Small intestine (tissue), 7 donors: ENCODE data around the gene MALRD1. TPM values are rescaled to one million over a fixed set of nuclear protein-coding genes. Genes with fewer than 3 reads are reported as not detected.
A peak's percentile ranks its signal among the peaks of the same experiment; 100 is the strongest.

Source experiments
- DNase-seq, 2 donors: peaks; one replicate each; pipeline versions ENCODE4 v3.0.0 to v3.0.0-alpha.2; 2013
- FAIRE-seq: peaks from 2 replicates; lab custom pipeline; 2012; peaks lifted over from hg19 to GRCh38; lab: Jason Lieb, UNC
- H3K27ac ChIP-seq, 3 donors: one replicate each; pipeline ENCODE4 v1.5.1; 2013; ENCODE audit warnings: low read length in 2 of 3, mild to moderate bottlenecking in 2 of 3, control low read depth in 1 of 3, inconsistent platforms in 1 of 3, low read depth in 1 of 3, moderate library complexity in 1 of 3
- H3K27me3 ChIP-seq, 3 donors: one replicate each; pipeline ENCODE4 v1.6.1; 2013; ENCODE audit warnings: low read length in 3 of 3, inconsistent platforms in 1 of 3; ENCODE audit not compliant: control insufficient read depth in 3 of 3, insufficient read depth in 3 of 3
- H3K36me3 ChIP-seq, 3 donors: one replicate each; pipeline ENCODE4 v1.6.1; 2013; ENCODE audit warnings: low read length in 3 of 3, inconsistent platforms in 1 of 3, low read depth in 1 of 3, mild to moderate bottlenecking in 1 of 3, moderate library complexity in 1 of 3; ENCODE audit not compliant: control insufficient read depth in 3 of 3, insufficient read depth in 2 of 3
- H3K4me1 ChIP-seq, 3 donors: one replicate each; pipeline ENCODE4 v1.6.1; 2013; ENCODE audit warnings: low read length in 2 of 3, inconsistent platforms in 1 of 3, low read depth in 1 of 3, mild to moderate bottlenecking in 1 of 3, moderate library complexity in 1 of 3; ENCODE audit not compliant: control insufficient read depth in 3 of 3, insufficient read depth in 2 of 3
- H3K4me3 ChIP-seq, 3 donors: one replicate each; pipeline ENCODE4 v1.5.1; 2013; ENCODE audit warnings: low read length in 3 of 3, control low read depth in 1 of 3, inconsistent platforms in 1 of 3, low read depth in 1 of 3, mild to moderate bottlenecking in 1 of 3, moderate library complexity in 1 of 3
- H3K9me3 ChIP-seq, 2 donors: one replicate each; pipeline ENCODE4 v1.6.1; 2013; ENCODE audit warnings: low read depth in 1 of 2, low read length in 1 of 2; ENCODE audit not compliant: control insufficient read depth in 2 of 2, insufficient read depth in 1 of 2
- WGBS, 3 donors: extraction: QIAGEN DNeasy Blood & Tissue Kit; methylation state at CpG; one replicate each; pipeline ENCODE4 v1.1.7; 2013; 5-methylcytosine and 5-hydroxymethylcytosine counted together
- polyA plus RNA-seq, 4 donors: library from polyadenylated mRNA; stranded (reverse) in 3 of 4; unstranded in 1 of 4; fragments of 200-250 nt in 3 of 4; fragments of 120-200 nt in 1 of 4; gene quantifications; one replicate each; pipeline versions ENCODE4 v1.2.1 to v1.2.3, GENCODE V29; 2013
- donor health status: healthy with polysubstance abuse.
- donor health status: control.
- donor health status: control.
- donor health status: Bipolar disorder and iron deficiency.
- donor health status: healthy.

Gene MALRD1
- polyA plus RNA-seq, 4 donors: 21.2 to 201 (median 35.0) TPM

DNA sequence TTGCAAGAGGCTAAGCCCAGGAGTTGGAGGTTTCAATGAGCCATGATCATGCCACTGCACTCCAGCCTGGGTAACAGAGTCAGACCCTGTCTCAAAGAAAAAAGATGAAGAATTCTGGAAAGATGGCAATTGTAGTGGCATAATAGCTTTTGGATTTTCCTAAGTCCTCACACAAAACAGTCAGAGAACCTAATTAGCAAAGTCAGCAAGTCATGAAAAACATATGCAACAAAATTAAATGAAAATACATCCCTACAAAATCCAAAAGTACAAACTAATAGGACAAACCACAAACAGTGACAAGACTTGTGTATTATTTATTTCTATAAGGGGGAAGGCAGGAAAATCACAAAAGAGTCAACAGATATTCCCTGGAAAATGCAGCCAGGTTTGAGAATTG lies 405.4 kb downstream of the MALRD1 start:
- no peaks in the 10 kb centered on the region for H3K4me1 ChIP-seq
- no peak for DNase-seq
- H3K27ac ChIP-seq: no peak overlapping the region
- FAIRE-seq: no peak
- H3K27me3 ChIP-seq: no peaks in the 10 kb centered on the region
- peaks cover 0 to 6% (median 3%) of the 10 kb centered on the region in 3 donors for H3K36me3 ChIP-seq
- no peak overlapping the region for H3K4me3 ChIP-seq
- no peaks in the 10 kb centered on the region for H3K9me3 ChIP-seq

- 90 to 93% (median 92%) methylated on average over 5 of the region's 5 CpGs for WGBS, 3 donors
- no peak for FAIRE-seq
- H3K4me3 ChIP-seq: no peak overlapping the region
- no peaks in the 10 kb centered on the region for H3K9me3 ChIP-seq
- H3K4me1 ChIP-seq: no peaks in the 10 kb centered on the region
- no peaks in the 10 kb centered on the region for H3K27me3 ChIP-seq
- DNase-seq: no peak
- H3K27ac ChIP-seq: no peak overlapping the region
- H3K36me3 ChIP-seq: peaks cover 0 to 8% (median 0%) of the 10 kb centered on the region in 3 donors
These were observed 413.0 kb downstream of the MALRD1 start for GRCh38 chr10:19461588-19461987.

- H3K9me3 ChIP-seq: no peaks in the 10 kb centered on the region
These were observed 418.1 kb downstream of the MALRD1 start for GRCh38 chr10:19466709-19467108.

DNA sequence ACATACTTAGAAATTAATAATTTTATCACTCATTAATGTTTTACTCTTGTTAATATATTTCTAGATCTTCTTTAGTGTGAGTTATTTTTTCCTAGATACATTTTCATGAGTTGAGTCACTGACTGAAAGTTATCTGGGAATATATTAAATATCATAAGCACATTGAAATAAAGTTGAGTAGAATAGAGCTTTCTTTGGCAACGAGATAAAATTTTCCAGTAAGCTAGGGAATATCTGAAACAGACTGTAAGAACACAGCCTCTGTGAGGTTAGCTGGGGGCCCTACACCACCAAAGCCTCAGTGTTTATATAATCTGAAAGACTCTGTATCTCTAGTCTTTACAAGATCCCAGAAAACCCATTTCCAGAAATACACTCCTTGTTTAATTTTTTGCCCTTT lies 419.8 kb downstream of the MALRD1 start:
- no peak for FAIRE-seq
- Histone ChIP-seq H3K4me1 (no peaks in the 10 kb centered on the region), H3K27ac (no peak overlapping the region), H3K27me3 (no peaks in the 10 kb centered on the region), H3K4me3 (no peak overlapping the region), H3K9me3 (no peaks in the 10 kb centered on the region), H3K36me3 (peaks cover 0 to 4% (median 0%) of the 10 kb centered on the region in 3 donors)
- 59 to 89% (median 70%) methylated on average over 1 of the region's 1 CpG for WGBS, 3 donors
- DNase-seq: no peak

More at GRCh38 chr10:19466709-19467108, 418.1 kb downstream of the MALRD1 start:
- DNase-seq: no peak
- WGBS, 3 donors: 94 to 97% (median 95%) methylated on average over 6 of the region's 6 CpGs
- no peak for FAIRE-seq
- Histone ChIP-seq H3K4me1 (no peaks in the 10 kb centered on the region), H3K27me3 (no peaks in the 10 kb centered on the region), H3K27ac (no peak overlapping the region), H3K4me3 (no peak overlapping the region), H3K36me3 (peaks cover 0 to 6% (median 0%) of the 10 kb centered on the region in 3 donors)

DNA sequence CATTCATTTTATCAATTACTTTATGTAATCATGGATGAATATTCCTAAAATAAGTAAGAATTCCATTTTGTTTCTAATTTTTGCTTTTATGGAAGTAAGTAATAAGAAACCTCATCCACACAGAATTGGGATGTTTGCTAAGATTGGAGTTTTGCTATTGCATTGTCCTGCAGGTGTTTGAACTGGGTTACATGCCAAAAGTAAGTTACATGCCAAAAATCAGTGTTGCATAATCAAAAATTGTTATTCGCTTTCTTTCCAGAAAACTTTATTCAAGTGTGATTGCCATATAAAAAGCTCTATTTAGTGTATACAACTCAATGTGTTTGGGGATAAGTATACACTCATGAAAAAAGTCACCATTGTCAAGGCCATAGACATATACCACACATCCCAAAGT lies 420.9 kb downstream of the MALRD1 start:
- H3K27me3 ChIP-seq: no peaks in the 10 kb centered on the region

DNA sequence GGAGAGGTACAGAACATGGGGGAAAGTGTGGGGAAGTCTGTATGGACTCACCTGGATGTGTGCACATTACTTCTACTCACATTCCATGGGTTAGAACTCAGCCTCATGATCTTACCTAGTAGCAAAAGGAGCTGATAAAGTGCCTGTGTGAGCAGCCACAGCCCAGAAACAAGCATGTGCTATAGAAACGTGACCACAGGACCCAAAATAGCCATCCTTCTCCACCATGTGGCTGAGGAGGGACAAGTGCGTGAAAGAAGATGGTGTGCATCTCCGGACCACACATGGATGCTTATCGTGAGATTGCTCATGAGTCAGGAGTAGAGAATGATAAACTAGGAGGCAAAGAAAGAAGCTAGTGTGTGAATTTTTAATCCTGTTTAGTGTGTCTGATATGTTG lies 431.3 kb downstream of the MALRD1 start:
- WGBS, 3 donors: 74 to 89% (median 76%) methylated on average over 4 of the region's 4 CpGs
- Histone ChIP-seq H3K4me1 (no peaks in the 10 kb centered on the region), H3K9me3 (no peaks in the 10 kb centered on the region), H3K36me3 (no peaks in the 10 kb centered on the region), H3K27ac (no peak overlapping the region), H3K27me3 (no peaks in the 10 kb centered on the region), H3K4me3 (no peak overlapping the region)
- FAIRE-seq (no peak), DNase-seq (no peak)

More for the DNA sequence above, 420.9 kb downstream of the MALRD1 start:
- DNase-seq (no peak), FAIRE-seq (no peak)
- Histone ChIP-seq H3K27ac (no peak overlapping the region), H3K36me3 (peaks cover 0 to 4% (median 0%) of the 10 kb centered on the region in 3 donors), H3K4me1 (no peaks in the 10 kb centered on the region), H3K9me3 (no peaks in the 10 kb centered on the region), H3K4me3 (no peak overlapping the region)
- 0 to 67% (median 56%) methylated on average over 1 of the region's 1 CpG for WGBS, 3 donors

- Histone ChIP-seq H3K36me3 (no peaks in the 10 kb centered on the region), H3K27ac (no peak overlapping the region), H3K4me3 (no peak overlapping the region), H3K27me3 (no peaks in the 10 kb centered on the region), H3K9me3 (no peaks in the 10 kb centered on the region), H3K4me1 (no peaks in the 10 kb centered on the region)
- FAIRE-seq (no peak), DNase-seq (peak in 1 of 2 donors; percentile 15)
- 52 to 64% (median 56%) methylated on average over 3 of the region's 3 CpGs for WGBS, 3 donors
These were observed 431.8 kb downstream of the MALRD1 start for GRCh38 chr10:19480353-19480752.

DNA sequence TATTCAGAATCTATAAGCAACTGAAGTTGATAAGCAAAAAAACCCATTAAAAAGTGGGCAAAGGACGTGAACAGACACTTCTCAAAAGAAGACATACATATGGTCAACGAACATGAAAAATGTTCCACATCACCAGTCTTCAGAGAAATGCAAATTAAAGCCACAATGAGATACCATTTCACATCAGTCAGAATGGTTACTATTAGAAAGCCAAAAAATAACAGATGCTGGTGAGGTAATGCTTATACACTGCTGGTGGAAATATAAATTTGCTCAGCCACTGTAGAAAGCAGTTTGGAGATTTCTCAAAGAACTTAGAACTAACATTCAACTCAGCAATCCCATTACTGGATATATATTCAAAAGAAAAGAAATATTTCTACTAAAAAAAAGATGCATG lies 434.8 kb downstream of the MALRD1 start:
- no peak overlapping the region for H3K4me3 ChIP-seq
- no peak for FAIRE-seq
- 53 to 73% (median 64%) methylated on average over 2 of the region's 2 CpGs for WGBS, 3 donors

More for the DNA sequence above, 434.8 kb downstream of the MALRD1 start:
- H3K27me3 ChIP-seq: no peaks in the 10 kb centered on the region
- H3K9me3 ChIP-seq: no peaks in the 10 kb centered on the region
- no peaks in the 10 kb centered on the region for H3K36me3 ChIP-seq
- DNase-seq: no peak
- no peak overlapping the region for H3K27ac ChIP-seq
- no peaks in the 10 kb centered on the region for H3K4me1 ChIP-seq
